IPS-15b (cell line): ENCODE measurements around the gene DHDDS.

ENCODE experiments used
- H3K27me3 ChIP-seq: one replicate; pipeline ENCODE4 v1.6.1; 2013; ENCODE audit warnings: low read length; ENCODE audit not compliant: control insufficient read depth, insufficient read depth
- H3K36me3 ChIP-seq: one replicate; pipeline ENCODE4 v1.6.1; 2013; ENCODE audit warnings: low read length; ENCODE audit not compliant: control insufficient read depth, insufficient read depth
- H3K4me1 ChIP-seq: one replicate; pipeline ENCODE4 v1.6.1; 2013; ENCODE audit warnings: mild to moderate bottlenecking, low read length; ENCODE audit not compliant: control insufficient read depth, insufficient read depth
- H3K4me3 ChIP-seq: one replicate; pipeline ENCODE4 v1.5.1; 2013; ENCODE audit warnings: low read depth, low read length
- H3K9ac ChIP-seq: one replicate; pipeline ENCODE4 v1.6.1; 2013; ENCODE audit warnings: low read depth, mild to moderate bottlenecking, low read length
- H3K9me3 ChIP-seq: one replicate; pipeline ENCODE4 v1.6.1; 2013; ENCODE audit warnings: mild to moderate bottlenecking, low read length; ENCODE audit not compliant: control insufficient read depth, insufficient read depth

Gene DHDDS

GRCh38 chr1:26404641-26405040, 27.5 kb upstream of the DHDDS start:
- H3K27me3 ChIP-seq = no peaks in the 10 kb centered on the region
- no peak overlapping the region for H3K9ac ChIP-seq
- H3K4me3 ChIP-seq = no peak overlapping the region

DNA sequence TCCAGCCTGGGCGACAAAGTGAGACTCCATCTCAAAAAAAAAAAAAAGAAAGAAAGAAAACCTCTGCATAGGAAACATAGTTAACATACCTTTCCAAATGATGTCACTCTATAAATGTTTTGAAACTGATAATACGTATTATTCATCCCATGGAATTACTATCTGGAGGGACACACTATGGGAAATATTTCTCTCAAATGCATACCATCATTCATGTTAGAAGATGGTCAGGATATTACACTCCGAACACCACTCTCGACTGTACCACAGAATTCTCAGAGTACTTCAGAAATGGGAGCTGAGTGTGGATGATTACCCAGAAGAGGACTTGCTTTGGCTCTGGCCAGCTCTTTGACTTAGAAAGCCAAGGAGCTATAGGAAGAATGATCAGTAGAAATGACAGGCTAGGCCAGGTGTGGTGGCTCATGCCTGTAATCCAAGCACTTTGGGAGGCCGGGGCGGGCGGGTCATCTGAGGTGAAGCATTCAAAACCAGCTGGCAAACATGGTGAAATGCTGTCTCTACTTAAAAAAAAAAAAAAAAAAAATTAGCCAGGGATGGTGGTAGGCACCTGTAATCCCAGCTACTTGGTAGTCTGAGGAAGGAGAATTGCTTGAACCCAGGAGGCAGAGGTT, 26.7 kb upstream of the DHDDS start:
- Histone ChIP-seq H3K36me3 (no peaks in the 10 kb centered on the region), H3K4me1 (peaks cover 4% of the 10 kb centered on the region), H3K9me3 (no peaks in the 10 kb centered on the region), H3K9ac (no peak overlapping the region), H3K27me3 (no peaks in the 10 kb centered on the region), H3K4me3 (no peak overlapping the region)

More at GRCh38 chr1:26404641-26405040, 27.5 kb upstream of the DHDDS start:
- Histone ChIP-seq H3K4me1 (peaks cover 2% of the 10 kb centered on the region), H3K36me3 (no peaks in the 10 kb centered on the region), H3K9me3 (no peaks in the 10 kb centered on the region)

- Histone ChIP-seq H3K4me3 (peak overlapping the region; percentile 84), H3K4me1 (peaks cover 9% of the 10 kb centered on the region), H3K36me3 (peaks cover 20% of the 10 kb centered on the region), H3K9ac (no peak overlapping the region), H3K27me3 (no peaks in the 10 kb centered on the region), H3K9me3 (no peaks in the 10 kb centered on the region)
Measured at GRCh38 chr1:26408604-26409003, 23.5 kb upstream of the DHDDS start.

GRCh38 chr1:26409191-26409807, 22.8 kb upstream of the DHDDS start:
- no peaks in the 10 kb centered on the region for H3K9me3 ChIP-seq
- peak overlapping the region; percentile 84 for H3K4me3 ChIP-seq
- peaks cover 20% of the 10 kb centered on the region for H3K36me3 ChIP-seq
- peaks cover 10% of the 10 kb centered on the region for H3K4me1 ChIP-seq
- no peaks in the 10 kb centered on the region for H3K27me3 ChIP-seq
- peak overlapping the region; percentile 85 for H3K9ac ChIP-seq

DNA sequence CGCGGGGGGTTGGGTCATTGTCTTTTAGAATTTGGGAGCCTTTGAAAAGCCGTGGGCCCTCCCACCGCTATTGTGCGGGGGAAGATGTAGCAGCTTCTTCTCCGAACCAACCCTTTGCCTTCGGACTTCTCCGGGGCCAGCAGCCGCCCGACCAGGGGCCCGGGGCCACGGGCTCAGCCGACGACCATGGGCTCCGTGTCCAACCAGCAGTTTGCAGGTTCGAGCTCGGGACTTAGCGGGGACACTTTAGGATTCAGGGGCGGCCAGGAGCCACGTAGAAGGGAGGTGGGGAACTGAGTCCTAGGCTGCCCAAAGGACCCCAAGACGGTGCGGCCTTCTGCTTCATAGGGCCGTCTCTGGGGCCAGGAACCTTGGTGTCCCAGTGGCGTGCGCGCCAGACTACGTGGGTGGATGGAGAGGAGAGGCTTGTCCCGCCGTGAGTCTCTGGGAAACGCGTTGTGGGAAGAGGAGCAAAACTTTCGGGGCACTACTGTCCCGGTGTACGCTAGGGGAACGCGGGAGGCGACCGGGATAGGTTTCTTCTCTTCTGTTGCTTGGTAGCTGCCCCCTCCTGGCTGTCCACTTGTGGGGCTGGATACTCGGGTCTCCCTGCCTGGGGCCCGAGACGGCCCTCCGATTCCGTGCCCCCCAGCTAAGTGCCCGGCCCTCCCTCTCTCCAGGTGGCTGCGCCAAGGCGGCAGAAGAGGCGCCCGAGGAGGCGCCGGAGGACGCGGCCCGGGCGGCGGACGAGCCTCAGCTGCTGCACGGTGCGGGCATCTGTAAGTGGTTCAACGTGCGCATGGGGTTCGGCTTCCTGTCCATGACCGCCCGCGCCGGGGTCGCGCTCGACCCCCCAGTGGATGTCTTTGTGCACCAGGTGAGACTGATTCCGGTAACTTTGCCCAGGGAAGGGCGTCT, 21.2 kb upstream of the DHDDS start, which contains the start of gene LIN28A:
TSS of gene LIN28A (plus strand) at position 112 of the 918 bp plus-strand sequence. CDS start at position 187, 75 bp downstream.
- Histone ChIP-seq H3K27me3 (no peaks in the 10 kb centered on the region), H3K36me3 (peaks cover 23% of the 10 kb centered on the region), H3K4me3 (peak within 1 kb of the TSS; percentile 99), H3K9ac (peak within 1 kb of the TSS; percentile 100), H3K9me3 (no peaks in the 10 kb centered on the region), H3K4me1 (peaks cover 18% of the 10 kb centered on the region)

GRCh38 chr1:26411624-26412074, 20.5 kb upstream of the DHDDS start:
- Histone ChIP-seq H3K36me3 (peaks cover 23% of the 10 kb centered on the region), H3K4me3 (peak overlapping the region; percentile 99), H3K4me1 (peaks cover 21% of the 10 kb centered on the region), H3K27me3 (no peaks in the 10 kb centered on the region), H3K9me3 (no peaks in the 10 kb centered on the region), H3K9ac (peak overlapping the region; percentile 100)

DNA sequence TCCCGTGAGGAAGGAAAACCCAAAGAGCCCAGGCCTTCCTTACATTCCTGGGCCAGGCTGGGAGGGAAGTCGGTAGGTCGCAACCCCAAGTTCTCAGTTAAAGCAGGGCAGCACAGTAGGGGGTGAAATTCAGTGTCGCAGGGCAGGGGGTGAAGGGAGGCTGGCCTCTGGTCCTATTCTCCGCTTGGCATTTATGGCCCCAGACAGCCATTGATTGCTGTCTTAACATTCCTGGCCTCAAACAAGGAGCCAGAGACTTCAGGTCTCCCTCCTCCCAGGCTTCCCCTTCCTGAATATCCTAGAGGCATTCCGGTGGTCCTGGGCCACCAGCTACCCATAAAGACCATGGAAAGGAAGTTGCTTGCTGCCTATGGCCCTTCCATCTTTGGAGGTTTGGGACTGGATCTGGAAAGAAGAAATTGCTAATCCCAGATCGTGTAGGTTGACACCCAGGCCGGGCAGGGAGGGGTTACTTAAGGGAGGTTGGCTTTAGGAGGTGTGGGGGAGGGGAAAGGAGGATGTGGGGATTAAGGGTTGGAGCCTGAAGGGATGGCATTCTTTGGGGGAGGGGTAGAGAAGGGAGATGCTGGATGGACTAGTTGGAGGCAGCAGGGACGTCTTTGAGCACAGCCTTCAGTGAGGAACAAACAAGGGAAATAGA, 19.8 kb upstream of the DHDDS start:
- H3K4me1 ChIP-seq = peaks cover 23% of the 10 kb centered on the region
- peak overlapping the region; percentile 99 for H3K4me3 ChIP-seq
- peaks cover 25% of the 10 kb centered on the region for H3K36me3 ChIP-seq
- peak overlapping the region; percentile 100 for H3K9ac ChIP-seq
- H3K27me3 ChIP-seq = no peaks in the 10 kb centered on the region
- H3K9me3 ChIP-seq = no peaks in the 10 kb centered on the region

GRCh38 chr1:26413031-26413430, 19.1 kb upstream of the DHDDS start:
- no peaks in the 10 kb centered on the region for H3K9me3 ChIP-seq
- H3K4me1 ChIP-seq = peaks cover 28% of the 10 kb centered on the region
- H3K4me3 ChIP-seq = peak overlapping the region; percentile 99
- H3K9ac ChIP-seq = peak overlapping the region; percentile 73
- peaks cover 30% of the 10 kb centered on the region for H3K36me3 ChIP-seq
- H3K27me3 ChIP-seq = no peaks in the 10 kb centered on the region

GRCh38 chr1:26417111-26417759, 14.9 kb upstream of the DHDDS start:
- H3K27me3 ChIP-seq = no peaks in the 10 kb centered on the region
- H3K36me3 ChIP-seq = peaks cover 19% of the 10 kb centered on the region
- peak overlapping the region; percentile 33 for H3K4me3 ChIP-seq
- H3K4me1 ChIP-seq = peaks cover 48% of the 10 kb centered on the region
- H3K9ac ChIP-seq = no peak overlapping the region
- no peaks in the 10 kb centered on the region for H3K9me3 ChIP-seq

DNA sequence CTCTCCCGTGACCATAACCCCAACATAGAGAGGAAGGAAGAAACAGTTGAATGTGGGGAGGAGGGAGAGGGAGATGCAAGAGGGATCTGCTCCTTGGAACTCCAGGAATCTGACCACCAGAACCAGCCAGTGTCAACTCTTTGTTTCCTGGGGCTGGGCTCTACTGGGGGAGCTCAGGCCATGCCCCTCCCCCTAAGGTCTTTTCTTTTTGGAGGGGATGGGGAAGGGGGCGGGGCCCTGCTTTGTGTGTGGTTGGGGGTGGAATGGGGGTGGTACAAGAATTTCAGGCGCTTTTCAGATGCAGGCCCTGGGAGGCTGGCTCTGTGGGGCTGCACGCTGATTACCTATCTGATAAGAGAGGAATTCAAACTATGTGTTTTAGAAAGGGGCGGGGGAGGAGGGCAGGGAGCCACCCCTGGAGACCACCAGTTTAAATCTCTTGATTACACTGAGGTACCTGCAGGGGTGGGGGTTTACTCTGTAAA, 13.2 kb upstream of the DHDDS start:
- peaks cover 18% of the 10 kb centered on the region for H3K36me3 ChIP-seq
- H3K9ac ChIP-seq = peak overlapping the region; percentile 32
- peak overlapping the region; percentile 42 for H3K4me3 ChIP-seq
- H3K4me1 ChIP-seq = peaks cover 51% of the 10 kb centered on the region
- H3K9me3 ChIP-seq = no peaks in the 10 kb centered on the region
- no peaks in the 10 kb centered on the region for H3K27me3 ChIP-seq

GRCh38 chr1:26419494-26419893, 12.6 kb upstream of the DHDDS start:
- H3K4me3 ChIP-seq = peak overlapping the region; percentile 36
- peaks cover 48% of the 10 kb centered on the region for H3K4me1 ChIP-seq
- peak overlapping the region; percentile 56 for H3K9ac ChIP-seq
- peaks cover 18% of the 10 kb centered on the region for H3K36me3 ChIP-seq
- H3K9me3 ChIP-seq = no peaks in the 10 kb centered on the region
- no peaks in the 10 kb centered on the region for H3K27me3 ChIP-seq
